ENCODE measurements around the gene NAA16.

Gene NAA16

GRCh38 chr13:41302743-41303142 lies 8.3 kb upstream of the NAA16 start:
- H3K4me3 ChIP-seq (replicated peaks; ENCODE audit: low read depth, low read length), result no peak overlapping the region
- DNase-seq (ENCODE audit: low read depth), result no peak
- TF ChIP-seq CTCF (IDR thresholded peaks at IDR 0.05; ENCODE audit: low read length, missing control alignments), result no peak

GRCh38 chr13:41304551-41304950 lies 6.5 kb upstream of the NAA16 start:
- no peak for DNase-seq (ENCODE audit: low read depth)
- no peak overlapping the region for H3K4me3 ChIP-seq (replicated peaks; ENCODE audit: low read depth, low read length)
- TF ChIP-seq CTCF (IDR thresholded peaks at IDR 0.05; ENCODE audit: low read length, missing control alignments), result no peak

GRCh38 chr13:41306271-41307145 lies 4.6 kb upstream of the NAA16 start:
- H3K4me3 ChIP-seq (replicated peaks; ENCODE audit: low read depth, low read length), result no peak overlapping the region
- DNase-seq (ENCODE audit: low read depth), result no peak
- TF ChIP-seq CTCF (IDR thresholded peaks at IDR 0.05; ENCODE audit: low read length, missing control alignments), result no peak

GRCh38 chr13:41307884-41308640 lies 3.0 kb upstream of the NAA16 start:
- DNase-seq (ENCODE audit: low read depth), result no peak
- H3K4me3 ChIP-seq (replicated peaks; ENCODE audit: low read depth, low read length), result no peak overlapping the region
- TF ChIP-seq CTCF (IDR thresholded peaks at IDR 0.05; ENCODE audit: low read length, missing control alignments), result no peak

- TF ChIP-seq CTCF (IDR thresholded peaks at IDR 0.05; ENCODE audit: low read length, missing control alignments), result no peak
- peak overlapping the region; percentile 91 for H3K4me3 ChIP-seq (replicated peaks; ENCODE audit: low read depth, low read length)
- DNase-seq (ENCODE audit: low read depth), result peak; percentile 40
Measured at GRCh38 chr13:41311406-41312175, 524 bp downstream of the NAA16 start.

- no peak for TF ChIP-seq CTCF (IDR thresholded peaks at IDR 0.05; ENCODE audit: low read length, missing control alignments)
Measured at GRCh38 chr13:41312176-41312500, 1.1 kb downstream of the NAA16 start.

More at GRCh38 chr13:41312176-41312500, 1.1 kb downstream of the NAA16 start:
- H3K4me3 ChIP-seq (replicated peaks; ENCODE audit: low read depth, low read length), result peak overlapping the region; percentile 91
- DNase-seq (ENCODE audit: low read depth), result peak; percentile 53

Data from fibroblast of pulmonary artery (primary cell).